ENCODE measurements around the gene SFTPA1.

Gene SFTPA1

GRCh38 chr10:79610601-79611191 lies at the start of gene SFTPA1:
Gene SFTPA1, plus strand, starts transcription at chr10:79610939. Its CDS starts 887 bp downstream, at chr10:79611826.
- TF ChIP-seq TOX (CRISPR knock-in tag; IDR thresholded peaks at IDR 0.05; ENCODE audit: borderline replicate concordance): no peak
- no peak for TF ChIP-seq ZNF8 (CRISPR knock-in tag; IDR thresholded peaks at IDR 0.05)
- no peak for TF ChIP-seq ZNF70 (CRISPR knock-in tag; IDR thresholded peaks at IDR 0.05)
- TF ChIP-seq PATZ1 (CRISPR knock-in tag; IDR thresholded peaks at IDR 0.05; ENCODE audit: borderline replicate concordance): no peak
- no peak for TF ChIP-seq GLIS3 (CRISPR knock-in tag; IDR thresholded peaks at IDR 0.05)
- no peak for TF ChIP-seq CSRNP3 (CRISPR knock-in tag; IDR thresholded peaks at IDR 0.05)
- TF ChIP-seq TCF4 (CRISPR knock-in tag; IDR thresholded peaks at IDR 0.05; ENCODE audit: borderline replicate concordance): no peak
- no peak for TF ChIP-seq ARNTL (CRISPR knock-in tag; IDR thresholded peaks at IDR 0.05; ENCODE audit: borderline replicate concordance, low read depth)
- no peak for TF ChIP-seq OSR1 (CRISPR knock-in tag; IDR thresholded peaks at IDR 0.05)
- TF ChIP-seq TSHZ2 (CRISPR knock-in tag; IDR thresholded peaks at IDR 0.05): no peak
- no peak for TF ChIP-seq BACH2 (CRISPR knock-in tag; IDR thresholded peaks at IDR 0.05; ENCODE audit: borderline replicate concordance)
- no peak for TF ChIP-seq ZNF565 (CRISPR knock-in tag; conservative IDR thresholded peaks at IDR 0.05; ENCODE audit: low read depth)
- TF ChIP-seq ISL1 (CRISPR knock-in tag; IDR thresholded peaks at IDR 0.05): no peak
- no peak for TF ChIP-seq ZFP3 (CRISPR knock-in tag; IDR thresholded peaks at IDR 0.05)
- TF ChIP-seq PPARA (CRISPR knock-in tag; IDR thresholded peaks at IDR 0.05; ENCODE audit: borderline replicate concordance): no peak
- no peak for TF ChIP-seq POU6F1 (CRISPR knock-in tag; IDR thresholded peaks at IDR 0.05; ENCODE audit: borderline replicate concordance, low read depth)
- ATAC-seq: no peak

- TF ChIP-seq TOX (CRISPR knock-in tag; IDR thresholded peaks at IDR 0.05; ENCODE audit: borderline replicate concordance): no peak
- TF ChIP-seq ZFP30 (CRISPR knock-in tag; IDR thresholded peaks at IDR 0.05): no peak
- no peak for TF ChIP-seq ZC3H10 (CRISPR knock-in tag; IDR thresholded peaks at IDR 0.05)
- no peak for TF ChIP-seq CSDC2 (CRISPR knock-in tag; IDR thresholded peaks at IDR 0.05)
- TF ChIP-seq TSHZ2 (CRISPR knock-in tag; IDR thresholded peaks at IDR 0.05): no peak
- TF ChIP-seq GLIS3 (CRISPR knock-in tag; IDR thresholded peaks at IDR 0.05): no peak
- no peak for TF ChIP-seq ZNF8 (CRISPR knock-in tag; IDR thresholded peaks at IDR 0.05)
- no peak for TF ChIP-seq ZFP3 (CRISPR knock-in tag; IDR thresholded peaks at IDR 0.05)
- no peak for TF ChIP-seq PPARA (CRISPR knock-in tag; IDR thresholded peaks at IDR 0.05; ENCODE audit: borderline replicate concordance)
- no peak for TF ChIP-seq BACH2 (CRISPR knock-in tag; IDR thresholded peaks at IDR 0.05; ENCODE audit: borderline replicate concordance)
- no peak for TF ChIP-seq TCF4 (CRISPR knock-in tag; IDR thresholded peaks at IDR 0.05; ENCODE audit: borderline replicate concordance)
- TF ChIP-seq OSR1 (CRISPR knock-in tag; IDR thresholded peaks at IDR 0.05): no peak
- no peak for TF ChIP-seq ZNF565 (CRISPR knock-in tag; conservative IDR thresholded peaks at IDR 0.05; ENCODE audit: low read depth)
- TF ChIP-seq SNAI2 (CRISPR knock-in tag; IDR thresholded peaks at IDR 0.05): no peak
- TF ChIP-seq CSRNP3 (CRISPR knock-in tag; IDR thresholded peaks at IDR 0.05): no peak
- TF ChIP-seq ISL1 (CRISPR knock-in tag; IDR thresholded peaks at IDR 0.05): no peak
- TF ChIP-seq ARNTL (CRISPR knock-in tag; IDR thresholded peaks at IDR 0.05; ENCODE audit: borderline replicate concordance, low read depth): no peak
- no peak for TF ChIP-seq ZNF70 (CRISPR knock-in tag; IDR thresholded peaks at IDR 0.05)
- TF ChIP-seq RARB (CRISPR knock-in tag; IDR thresholded peaks at IDR 0.05): no peak
- no peak for TF ChIP-seq POU6F1 (CRISPR knock-in tag; IDR thresholded peaks at IDR 0.05; ENCODE audit: borderline replicate concordance, low read depth)
- ATAC-seq: no peak
These were observed 49.5 kb upstream of the SFTPA1 start for GRCh38 chr10:79561257-79561656.

All from SK-N-SH treated with all-trans-retinoic acid at 6 μM for 48 hours (cell line).